ENCODE data around the gene MAFF.

DNA sequence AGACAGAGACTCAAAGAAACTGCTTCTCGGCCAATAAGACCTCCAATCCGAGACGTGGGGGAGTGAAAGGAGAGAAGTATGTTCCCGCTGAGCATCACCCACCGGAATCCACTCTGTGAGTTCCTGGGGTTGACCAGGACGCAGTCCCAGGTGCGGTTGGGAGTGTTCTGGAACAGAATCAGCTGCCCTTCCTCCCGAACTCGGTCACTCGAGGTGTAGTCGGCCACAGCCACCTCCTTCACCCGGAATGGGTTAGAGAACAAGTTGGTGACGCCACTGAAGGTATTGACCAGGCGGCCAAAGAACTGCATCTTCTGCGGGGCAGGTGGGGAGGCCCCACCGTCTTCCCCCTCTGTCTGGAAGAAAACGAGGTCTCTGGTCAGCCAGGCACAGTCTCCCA is 32.7 kb upstream of the MAFF start:
- TF ChIP-seq CTCF (IDR thresholded peaks at IDR 0.05) (no peak), EP300 (IDR thresholded peaks at IDR 0.05) (no peak)

All from stomach (tissue), 4 donors.